ENCODE measurements around the gene BCL2L12.
"Not testable (repeated sequence)": the region's sequence is repeated elsewhere in the genome, so short reads cannot be mapped to it uniquely, and the experiment has no call there.

The BCL2L12 gene

GRCh38 chr19:49665351-49666119, at the start of gene BCL2L12, which contains the start of gene IRF3:
BCL2L12 (plus strand) TSS chr19:49665933; CDS start chr19:49666693, 760 bp downstream.
IRF3 (minus strand) TSS chr19:49665857; CDS start chr19:49664838, 1,019 bp downstream.
- peak; percentile 95 to 98 for DNase-seq

- no peak for DNase-seq
Observed at GRCh38 chr19:49616532-49616931, 49.2 kb upstream of the BCL2L12 start.

- no peak for DNase-seq
Observed at GRCh38 chr19:49616945-49617344, 48.8 kb upstream of the BCL2L12 start.

- not testable (repeated sequence) for DNase-seq
Observed at GRCh38 chr19:49617860-49618259, 47.9 kb upstream of the BCL2L12 start.

GRCh38 chr19:49624967-49625910, 40.5 kb upstream of the BCL2L12 start:
- no peak for DNase-seq

- no peak for DNase-seq
Observed at GRCh38 chr19:49626226-49626625, 39.5 kb upstream of the BCL2L12 start.

- no peak for DNase-seq
Observed at GRCh38 chr19:49629659-49630058, 36.1 kb upstream of the BCL2L12 start.

GRCh38 chr19:49631014-49631588, 34.6 kb upstream of the BCL2L12 start:
- peak in 1 of 2 experiments; percentile 57 for DNase-seq

- DNase-seq: no peak
Observed at GRCh38 chr19:49631610-49632192, 34.0 kb upstream of the BCL2L12 start.

GRCh38 chr19:49632576-49632975, 33.2 kb upstream of the BCL2L12 start:
- DNase-seq: no peak

- DNase-seq: not testable (repeated sequence)
Observed at GRCh38 chr19:49633273-49633672, 32.5 kb upstream of the BCL2L12 start.

GRCh38 chr19:49635530-49636232, 30.1 kb upstream of the BCL2L12 start:
- no peak for DNase-seq

GRCh38 chr19:49636233-49636932, 29.4 kb upstream of the BCL2L12 start:
- no peak for DNase-seq

- no peak for DNase-seq
Observed at GRCh38 chr19:49637821-49638738, 27.7 kb upstream of the BCL2L12 start.

- DNase-seq: no peak
Observed at GRCh38 chr19:49639401-49640112, 26.2 kb upstream of the BCL2L12 start.

GRCh38 chr19:49640113-49640898, 25.4 kb upstream of the BCL2L12 start, which contains the start of gene RRAS:
RRAS (minus strand) TSS chr19:49640143; CDS start chr19:49640098, 45 bp downstream.
- DNase-seq: peak; percentile 99 to 100

GRCh38 chr19:49641688-49642491, 23.8 kb upstream of the BCL2L12 start, which contains the start of gene SCAF1:
SCAF1 (plus strand) TSS chr19:49642209; CDS start chr19:49645027, 2,818 bp downstream.
- peak; percentile 99 to 100 for DNase-seq
